Neural cell (in vitro differentiated cells): Measurements from ENCODE around the gene METTL26. TPM values are rescaled to one million over a fixed set of nuclear protein-coding genes. Genes with fewer than 3 reads are reported as not detected.

Source experiments
- H2AFZ ChIP-seq: fragments of 200-600, 300-800 bp; sonication (generic), shearing (Covaris generic); 2 replicates; pipeline ENCODE4 v1.6.0; 2014; ENCODE audit warnings: low read depth, mild to moderate bottlenecking, antibody characterized with exemption, low read length, moderate library complexity
- H3F3A ChIP-seq: fragments of 200-600 bp; shearing (Covaris generic); 2 replicates; pipeline ENCODE4 v1.6.1; 2016; ENCODE audit warnings: mild to moderate bottlenecking, moderate library complexity, mixed read lengths, antibody characterized with exemption, low read length; ENCODE audit not compliant: insufficient read depth, poor library complexity, severe bottlenecking
- H3K27ac ChIP-seq: fragments of 200-600, 300-800 bp; sonication (generic), shearing (Covaris generic); 2 replicates; pipeline ENCODE4 v1.5.1; 2014; ENCODE audit warnings: mild to moderate bottlenecking, low read length, moderate library complexity
- H3K27me3 ChIP-seq: fragments of 300-800, 200-600 bp; sonication (generic), shearing (Covaris generic); 2 replicates; pipeline ENCODE4 v1.6.0; 2014; ENCODE audit warnings: mild to moderate bottlenecking, low read depth, low read length, moderate library complexity; ENCODE audit not compliant: insufficient read depth
- H3K36me3 ChIP-seq: fragments of 300-800, 200-600 bp; sonication (generic), shearing (Covaris generic); 2 replicates; pipeline ENCODE4 v1.5.1; 2014; ENCODE audit warnings: mild to moderate bottlenecking, antibody characterized with exemption, low read length, moderate library complexity; ENCODE audit not compliant: insufficient read depth
- H3K4me2 ChIP-seq: fragments of 300-800, 200-600 bp; sonication (generic), shearing (Covaris generic); 2 replicates; pipeline ENCODE4 v1.6.0; 2014; ENCODE audit warnings: mild to moderate bottlenecking, low read length
- H3K4me3 ChIP-seq: fragments of 300-800, 200-600 bp; sonication (generic), shearing (Covaris generic); 2 replicates; pipeline ENCODE4 v1.5.1; 2014; ENCODE audit warnings: mild to moderate bottlenecking, low read length, moderate library complexity
- H3K79me2 ChIP-seq: fragments of 200-600 bp; shearing (Covaris generic); replicated peaks from 2 replicates; pipeline ENCODE4 v1.6.0; 2014; ENCODE audit warnings: mild to moderate bottlenecking, low read length, moderate library complexity; ENCODE audit not compliant: insufficient read depth
- H3K9ac ChIP-seq: fragments of 300-800, 200-600 bp; sonication (generic), shearing (Covaris generic); 2 replicates; pipeline ENCODE4 v1.6.1; 2016; ENCODE audit warnings: mild to moderate bottlenecking, low read length, mixed read lengths
- H3K9me2 ChIP-seq: fragments of 200-600 bp; shearing (Covaris generic); 2 replicates; pipeline ENCODE4 v1.6.1; 2016; ENCODE audit warnings: mild to moderate bottlenecking, low read length, mixed read lengths; ENCODE audit not compliant: insufficient read depth
- H3K9me3 ChIP-seq: fragments of 200-600, 300-800 bp; sonication (generic), shearing (Covaris generic); 2 replicates; pipeline ENCODE4 v1.6.1; 2016; ENCODE audit warnings: mild to moderate bottlenecking, mixed run types, low read length, moderate library complexity, mixed read lengths
- H4K20me1 ChIP-seq: fragments of 200-600 bp; shearing (Covaris generic); 2 replicates; pipeline ENCODE4 v1.6.1; 2016; ENCODE audit warnings: mild to moderate bottlenecking, mixed run types; ENCODE audit not compliant: insufficient read depth
- CTCF ChIP-seq: fragments of 450-650 bp; IDR thresholded peaks from 2 replicates; pipeline ENCODE4 v1.5.1; 2014; ENCODE audit warnings: antibody characterized with exemption, mild to moderate bottlenecking, moderate library complexity; ENCODE audit not compliant: poor library complexity, severe bottlenecking
- EP300 ChIP-seq: fragments of 450-650 bp; conservative IDR thresholded peaks from 2 replicates; pipeline ENCODE4 v1.6.1; 2014; ENCODE audit warnings: antibody characterized with exemption, mild to moderate bottlenecking, moderate library complexity; ENCODE audit not compliant: poor library complexity, severe bottlenecking
- EZH2 ChIP-seq: fragments of 200-600, 300-800 bp; shearing (Covaris generic), sonication (generic); IDR thresholded peaks from 2 replicates; pipeline ENCODE4 v1.6.1; 2014; ENCODE audit warnings: antibody characterized with exemption, low read length, borderline replicate concordance, mild to moderate bottlenecking; ENCODE audit not compliant: insufficient read depth, poor library complexity, severe bottlenecking
- MXI1 ChIP-seq: fragments of 450-650 bp; conservative IDR thresholded peaks from 2 replicates; pipeline ENCODE4 v1.6.1; 2014; ENCODE audit warnings: antibody characterized with exemption, mild to moderate bottlenecking; ENCODE audit not compliant: poor library complexity, severe bottlenecking
- POLR2AphosphoS5 ChIP-seq: IDR thresholded peaks from 2 replicates; pipeline ENCODE4 v1.6.1; 2012
- RAD21 ChIP-seq: fragments of 450-650 bp; conservative IDR thresholded peaks from 2 replicates; pipeline ENCODE4 v1.6.1; 2014; ENCODE audit warnings: antibody characterized with exemption, mild to moderate bottlenecking, moderate library complexity
- REST ChIP-seq: IDR thresholded peaks from 2 replicates; pipeline ENCODE4 v1.6.1; 2012; ENCODE audit warnings: borderline replicate concordance
- SMC3 ChIP-seq: fragments of 450-650 bp; conservative IDR thresholded peaks from 2 replicates; pipeline ENCODE4 v1.6.1; 2014; ENCODE audit warnings: antibody characterized with exemption, mild to moderate bottlenecking, moderate library complexity; ENCODE audit not compliant: poor library complexity
- TAF1 ChIP-seq: IDR thresholded peaks from 2 replicates; pipeline ENCODE4 v1.6.1; 2012; ENCODE audit warnings: low read depth
- polyA plus RNA-seq: library from polyadenylated mRNA; depleted of rRNA; stranded (reverse); fragments of >200 nt; gene quantifications from 2 replicates; pipeline ENCODE4 v1.2.3, GENCODE V29; 2014

METTL26 gene
- polyA plus RNA-seq, 1 donor from 2014 or later = 127 TPM

GRCh38 chr16:596736-597060 lies 39.4 kb downstream of the METTL26 start:
- no peak overlapping the region for H3K4me3 ChIP-seq
- peaks cover 7% of the 10 kb centered on the region for H3K36me3 ChIP-seq
- no peaks in the 10 kb centered on the region for H3K9me3 ChIP-seq
- TF ChIP-seq EP300 = no peak
- no peak for TF ChIP-seq EZH2
- H2AFZ ChIP-seq = no peak overlapping the region
- H3K4me2 ChIP-seq = no peak overlapping the region
- no peaks in the 10 kb centered on the region for H3F3A ChIP-seq
- no peak overlapping the region for H3K27ac ChIP-seq
- no peak overlapping the region for H3K9ac ChIP-seq
- no peaks in the 10 kb centered on the region for H3K9me2 ChIP-seq
- peaks cover 4% of the 10 kb centered on the region for H4K20me1 ChIP-seq
- no peaks in the 10 kb centered on the region for H3K27me3 ChIP-seq
- H3K79me2 ChIP-seq = peaks cover 16% of the 10 kb centered on the region

- TF ChIP-seq MXI1 (no peak), REST (no peak), EZH2 (no peak), POLR2AphosphoS5 (no peak), TAF1 (no peak), RAD21 (no peak), SMC3 (no peak), CTCF (no peak), EP300 (no peak)
- no peaks in the 10 kb centered on the region for H3K9me3 ChIP-seq
- no peak overlapping the region for H3K27ac ChIP-seq
- no peak overlapping the region for H3K4me2 ChIP-seq
- no peak overlapping the region for H3K9ac ChIP-seq
- H3K79me2 ChIP-seq = peaks cover 20% of the 10 kb centered on the region
- no peaks in the 10 kb centered on the region for H3K27me3 ChIP-seq
- H3K9me2 ChIP-seq = no peaks in the 10 kb centered on the region
- peaks cover 4% of the 10 kb centered on the region for H4K20me1 ChIP-seq
- no peaks in the 10 kb centered on the region for H3F3A ChIP-seq
- H2AFZ ChIP-seq = no peak overlapping the region
- H3K36me3 ChIP-seq = peaks cover 7% of the 10 kb centered on the region
- no peak overlapping the region for H3K4me3 ChIP-seq
Measured at GRCh38 chr16:595942-596735, 40.0 kb downstream of the METTL26 start.
